H1 (cell line): Measurements from ENCODE around the gene KBTBD12. TPM values are rescaled to one million over a fixed set of nuclear protein-coding genes. Genes with fewer than 3 reads are reported as not detected.

Experiments used
- CTCF ChIA-PET: fragments of 300-600 bp; sonication (Branson Sonifier 250); formaldehyde crosslinking; loops from one replicate; lab custom pipeline; 2021; ENCODE audit not compliant: partially characterized antibody; lab: Charles Lee
- POLR2A ChIA-PET: fragments of 300-600 bp; sonication (Branson Sonifier 250); formaldehyde crosslinking; loops from one replicate; lab custom pipeline; 2021; ENCODE audit warnings: inconsistent platforms; ENCODE audit not compliant: partially characterized antibody; lab: Charles Lee
- DNase-seq, 2 experiments: peaks; one replicate each; pipeline versions ENCODE4 v3.0.0 to v3.0.0-alpha.2; 2010 to 2022; ENCODE audit warnings: low spot score in 2 of 2, low read depth in 1 of 2, mixed read lengths in 1 of 2
- FAIRE-seq: peaks from 2 replicates; lab custom pipeline; 2011; peaks lifted over from hg19 to GRCh38; lab: Jason Lieb, UNC
- H2AFZ ChIP-seq: 2 replicates; pipeline ENCODE4 v1.8.1; 2012; ENCODE audit warnings: low read length, inconsistent platforms
- H2AK5ac ChIP-seq: 2 replicates; pipeline ENCODE4 v1.6.1; 2013; ENCODE audit warnings: low read depth, low read length
- H2BK120ac ChIP-seq: replicated peaks from 2 replicates; pipeline ENCODE3; 2013; ENCODE audit warnings: low read depth, low read length, inconsistent platforms
- H2BK12ac ChIP-seq: 2 replicates; pipeline ENCODE4 v1.6.1; 2013; ENCODE audit warnings: low read depth, low read length
- H2BK15ac ChIP-seq: 2 replicates; pipeline ENCODE4 v1.6.1; 2013; ENCODE audit warnings: low read length
- H2BK20ac ChIP-seq: 2 replicates; pipeline ENCODE4 v1.6.1; 2013; ENCODE audit warnings: low read length
- H2BK5ac ChIP-seq: 2 replicates; pipeline ENCODE4 v1.6.1; 2013; ENCODE audit warnings: low read depth, low read length
- H3K14ac ChIP-seq: 2 replicates; pipeline ENCODE4 v1.6.1; 2013; ENCODE audit warnings: inconsistent platforms; ENCODE audit not compliant: insufficient read length
- H3K18ac ChIP-seq: 2 replicates; pipeline ENCODE4 v1.6.1; 2013; ENCODE audit warnings: low read length; ENCODE audit errors: extremely low read depth
- H3K23ac ChIP-seq: 2 replicates; pipeline ENCODE4 v1.6.1; 2013; ENCODE audit warnings: inconsistent platforms; ENCODE audit not compliant: insufficient read length
- H3K23me2 ChIP-seq: 2 replicates; pipeline ENCODE4 v1.6.1; 2013; ENCODE audit warnings: low read depth, low read length
- H3K27ac ChIP-seq: 2 replicates; pipeline ENCODE4 v1.6.1; 2011; ENCODE audit warnings: low read depth, low read length, inconsistent platforms
- H3K27me3 ChIP-seq, 4 experiments: replicated peaks in 1 of 4; 1 replicate in 1 of 4; 2 replicates in 3 of 4; pipeline versions ENCODE4 v1.6.1 to v1.8.1; 2011 to 2013; ENCODE audit warnings: low read length in 3 of 4, mild to moderate bottlenecking in 3 of 4, inconsistent platforms in 2 of 4, mixed read lengths in 2 of 4, moderate library complexity in 1 of 4; ENCODE audit not compliant: control insufficient read depth in 3 of 4, insufficient read depth in 3 of 4; ENCODE audit errors: extremely low read depth in 1 of 4
- H3K36me3 ChIP-seq, 4 experiments: 2 replicates each; pipeline versions ENCODE4 v1.6.1 to v1.8.1; 2011 to 2013; ENCODE audit warnings: mild to moderate bottlenecking in 4 of 4, low read length in 3 of 4, moderate library complexity in 2 of 4, control low read depth in 1 of 4, inconsistent platforms in 1 of 4; ENCODE audit not compliant: insufficient read depth in 4 of 4, control insufficient read depth in 2 of 4
- H3K4ac ChIP-seq: replicated peaks from 2 replicates; pipeline ENCODE3; 2013; ENCODE audit warnings: low read length, low read depth, mixed read lengths, inconsistent platforms; ENCODE audit not compliant: insufficient read length
- H3K4me1 ChIP-seq, 4 experiments: replicated peaks in 1 of 4; 1 replicate in 1 of 4; 2 replicates in 3 of 4; pipeline versions ENCODE4 v1.6.1 to v1.8.1; 2011 to 2013; ENCODE audit warnings: low read length in 3 of 4, inconsistent platforms in 2 of 4, mixed read lengths in 1 of 4; ENCODE audit not compliant: insufficient read depth in 4 of 4, control insufficient read depth in 3 of 4
- H3K4me2 ChIP-seq, 2 experiments: 2 replicates each; pipeline versions ENCODE4 v1.6.1 to v1.8.1; 2011 to 2013; ENCODE audit warnings: low read depth in 2 of 2, low read length in 2 of 2, control low read depth in 1 of 2, inconsistent platforms in 1 of 2, mild to moderate bottlenecking in 1 of 2; ENCODE audit not compliant: insufficient read depth in 1 of 2
- H3K4me3 ChIP-seq, 4 experiments: fragments of 200-600, 300-600 bp in 1 of 4; sonication (generic), shearing (Covaris generic), sonication (Bioruptor Twin) in 1 of 4; 2 replicates each; pipeline versions ENCODE4 v1.5.1 to v1.8.1; 2011 to 2016; ENCODE audit warnings: low read length in 4 of 4, low read depth in 3 of 4, control low read depth in 2 of 4, inconsistent platforms in 2 of 4, mild to moderate bottlenecking in 2 of 4, mixed read lengths in 1 of 4, moderate library complexity in 1 of 4; ENCODE audit not compliant: insufficient read depth in 2 of 4; ENCODE audit errors: extremely low read depth in 1 of 4
- H3K56ac ChIP-seq: replicated peaks from 2 replicates; pipeline ENCODE3; 2013; ENCODE audit warnings: low read depth, mild to moderate bottlenecking, mixed read lengths, low read length, inconsistent platforms; ENCODE audit not compliant: insufficient read length
- H3K79me1 ChIP-seq: 2 replicates; pipeline ENCODE4 v1.6.1; 2013; ENCODE audit warnings: low read depth, low read length, control low read depth
- H3K79me2 ChIP-seq, 2 experiments: 2 replicates each; pipeline versions ENCODE4 v1.6.1 to v1.8.1; 2012 to 2013; ENCODE audit warnings: low read length in 2 of 2, mild to moderate bottlenecking in 2 of 2, inconsistent platforms in 1 of 2; ENCODE audit not compliant: insufficient read depth in 2 of 2, control insufficient read depth in 1 of 2
- H3K9ac ChIP-seq, 4 experiments: replicated peaks in 1 of 4; 1 replicate in 1 of 4; 2 replicates in 3 of 4; pipeline versions ENCODE4 v1.6.1 to v1.8.1; 2011 to 2013; ENCODE audit warnings: low read depth in 3 of 4, low read length in 3 of 4, control low read depth in 2 of 4, mild to moderate bottlenecking in 2 of 4, moderate library complexity in 2 of 4, inconsistent platforms in 1 of 4; ENCODE audit errors: extremely low read depth in 1 of 4
- H3K9me3 ChIP-seq, 2 experiments: 2 replicates each; pipeline versions ENCODE4 v1.6.1 to v1.8.1; 2012 to 2013; ENCODE audit warnings: mild to moderate bottlenecking in 2 of 2, moderate library complexity in 2 of 2, control low read depth in 1 of 2, inconsistent platforms in 1 of 2, low read depth in 1 of 2, low read length in 1 of 2, mixed read lengths in 1 of 2; ENCODE audit not compliant: insufficient read depth in 2 of 2
- H4K20me1 ChIP-seq, 2 experiments: replicated peaks in 1 of 2; 2 replicates each; pipeline versions ENCODE3 to v1.8.1; 2011 to 2013; ENCODE audit warnings: inconsistent platforms in 2 of 2, low read length in 2 of 2, mild to moderate bottlenecking in 1 of 2; ENCODE audit not compliant: insufficient read depth in 2 of 2, control insufficient read depth in 1 of 2
- H4K5ac ChIP-seq: 2 replicates; pipeline ENCODE4 v1.6.1; 2013; ENCODE audit warnings: low read length, low read depth, mixed read lengths, inconsistent platforms; ENCODE audit not compliant: insufficient read length
- H4K8ac ChIP-seq: 2 replicates; pipeline ENCODE4 v1.8.0; 2013; ENCODE audit warnings: mild to moderate bottlenecking, moderate library complexity, low read length, inconsistent platforms; ENCODE audit not compliant: insufficient read depth; ENCODE audit errors: extremely low read depth
- H4K91ac ChIP-seq: replicated peaks from 2 replicates; pipeline ENCODE3; 2013; ENCODE audit warnings: low read length, mixed read lengths, inconsistent platforms; ENCODE audit not compliant: insufficient read length
- ASH2L ChIP-seq: fragments of 200-600, 300-600 bp; sonication (generic); IDR thresholded peaks from one replicate; pipeline ENCODE4 v1.7.1; 2017; ENCODE audit warnings: low read length
- BRCA1 ChIP-seq: IDR thresholded peaks from 2 replicates; pipeline ENCODE4 v1.6.1; 2012; ENCODE audit warnings: low read depth, low read length, improper control_type of control experiment
- CREB1 ChIP-seq: IDR thresholded peaks from 2 replicates; pipeline ENCODE4 v1.6.1; 2012; ENCODE audit warnings: inconsistent platforms
- EZH2 ChIP-seq: fragments of 200-600 bp; sonication (generic); IDR thresholded peaks from 2 replicates; pipeline ENCODE4 v1.7.1; 2012; ENCODE audit warnings: low read depth, mild to moderate bottlenecking, moderate library complexity, low read length, inconsistent platforms; ENCODE audit not compliant: severe bottlenecking
- FOSL1 ChIP-seq: IDR thresholded peaks from 2 replicates; pipeline ENCODE4 v1.6.1; 2011; ENCODE audit warnings: mild to moderate bottlenecking, low read depth, low read length, moderate library complexity; ENCODE audit not compliant: insufficient read depth
- HDAC2 ChIP-seq, 2 experiments: fragments of 300-600 bp in 1 of 2; sonication (generic) in 1 of 2; IDR thresholded peaks; 2 replicates each; pipeline ENCODE4 v1.6.1; 2011 to 2012; ENCODE audit warnings: low read depth in 2 of 2, low read length in 2 of 2, mild to moderate bottlenecking in 2 of 2, moderate library complexity in 2 of 2, borderline replicate concordance in 1 of 2, inconsistent platforms in 1 of 2
- HDAC6 ChIP-seq: IDR thresholded peaks from one replicate; pipeline ENCODE4 v1.7.1; 2012; ENCODE audit warnings: low read depth, mild to moderate bottlenecking, inconsistent platforms, low read length, moderate library complexity
- MAFK ChIP-seq: IDR thresholded peaks from 2 replicates; pipeline ENCODE4 v1.6.1; 2012; ENCODE audit warnings: low read depth, mild to moderate bottlenecking, improper control_type of control experiment, low read length
- RNF2 ChIP-seq: fragments of 200-900, 300-1000 bp; sonication (generic); IDR thresholded peaks from 2 replicates; pipeline ENCODE4 v1.7.1; 2016; ENCODE audit warnings: borderline replicate concordance, low read depth, mild to moderate bottlenecking, antibody characterized with exemption, low read length; ENCODE audit not compliant: poor library complexity, severe bottlenecking; ENCODE audit errors: missing control alignments
- SAP30 ChIP-seq: fragments of 300-600 bp; sonication (generic); IDR thresholded peaks from 2 replicates; pipeline ENCODE4 v1.7.1; 2012; ENCODE audit warnings: low read length, moderate library complexity, mild to moderate bottlenecking, inconsistent platforms; ENCODE audit not compliant: insufficient read depth, insufficient replicate concordance
- SIRT6 ChIP-seq: IDR thresholded peaks from one replicate; pipeline ENCODE4 v1.7.1; 2012; ENCODE audit warnings: low read length, inconsistent platforms
- SP1 ChIP-seq: IDR thresholded peaks from 2 replicates; pipeline ENCODE4 v1.6.1; 2011; ENCODE audit warnings: low read depth, low read length
- TAF1 ChIP-seq: IDR thresholded peaks from 2 replicates; pipeline ENCODE4 v1.6.1; 2011; ENCODE audit warnings: mild to moderate bottlenecking, low read depth, low read length
- TBP ChIP-seq: IDR thresholded peaks from 2 replicates; pipeline ENCODE4 v1.6.1; 2011; ENCODE audit warnings: low read depth, low read length, improper control_type of control experiment
- TEAD4 ChIP-seq: IDR thresholded peaks from 2 replicates; pipeline ENCODE4 v1.6.1; 2012; ENCODE audit warnings: low read depth, low read length, inconsistent platforms, mixed read lengths
- WGBS, 2 experiments: shearing (Covaris generic) in 1 of 2; methylation state at CpG; one replicate each; pipeline versions ENCODE4 v1.1.6 to v1.1.7; 2013 to 2015; ENCODE audit warnings: low lambda C conversion rate in 2 of 2, mixed read lengths in 2 of 2, inconsistent platforms in 1 of 2, low coverage in 1 of 2, missing lambda C conversion rate in 1 of 2; ENCODE audit not compliant: insufficient replicate concordance in 2 of 2, insufficient coverage in 1 of 2, insufficient read length in 1 of 2; ENCODE audit errors: extremely low coverage in 1 of 2, missing lambda C conversion rate in 1 of 2; 5-methylcytosine and 5-hydroxymethylcytosine counted together
- polyA plus RNA-seq, 7 experiments: library from polyadenylated mRNA; depleted of rRNA in 3 of 7; stranded (reverse) in 5 of 7; unstranded in 2 of 7; fragments of >200 nt in 5 of 7; fragments of 200-250 nt in 2 of 7; gene quantifications; 1 replicate in 5 of 7; 2 replicates in 1 of 7; 4 replicates in 1 of 7; pipeline versions ENCODE4 v1.2.1 to v1.2.3, GENCODE V29; 2011 to 2013; ENCODE audit warnings: missing spikeins in 2 of 7, mixed read lengths in 2 of 7
- total RNA-seq: library from RNA; stranded (reverse); fragmentation: NEBNext Ultra II Directional; extraction: Animal tissue kit (Norgen Biotek cat#: 25700); gene quantifications from 2 replicates; pipeline ENCODE4 v1.2.1, GENCODE V29; 2021

Gene KBTBD12
- total and polyA plus RNA-seq, 2 of the 8 experiments (the other 6 are each of a cell fraction or from before 2014, with no cell fraction given), result 0.33 to 0.63 TPM

DNA sequence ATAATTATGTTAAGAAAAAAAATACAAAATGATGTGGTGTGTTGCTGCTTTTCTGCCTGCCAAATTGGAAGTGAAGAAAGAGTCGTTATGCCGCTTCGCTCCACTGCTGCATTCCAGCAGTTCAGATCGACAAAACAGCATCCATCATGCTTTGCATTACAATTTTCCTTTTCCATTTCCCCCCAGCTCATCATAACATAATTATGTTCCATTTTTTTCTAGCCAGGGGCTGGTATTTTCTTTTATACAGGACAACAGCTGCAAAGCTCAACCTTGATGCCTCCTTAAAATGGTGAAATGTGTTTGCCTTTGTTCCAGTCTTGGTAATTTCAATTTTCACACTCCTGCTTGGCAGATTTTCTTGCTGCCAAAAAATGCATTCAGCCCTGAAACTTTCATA is 44.9 kb upstream of the KBTBD12 start:
- H3K4me2 ChIP-seq, result no peak overlapping the region
- no peak overlapping the region for H2BK5ac ChIP-seq
- no peak overlapping the region for H3K9ac ChIP-seq
- 0 out of 2 replicates have a peak overlapping the region, but pooled peaks have one; percentile 17 for H2AFZ ChIP-seq
- H3K79me2 ChIP-seq, result no peaks in the 10 kb centered on the region
- no peaks in the 10 kb centered on the region for H3K23me2 ChIP-seq
- H2AK5ac ChIP-seq, result no peak overlapping the region
- no peak overlapping the region for H3K4me3 ChIP-seq
- no peaks in the 10 kb centered on the region for H3K27me3 ChIP-seq
- H3K14ac ChIP-seq, result no peak overlapping the region
- no peak overlapping the region for H3K18ac ChIP-seq
- H3K9me3 ChIP-seq, result no peaks in the 10 kb centered on the region
- no peaks in the 10 kb centered on the region for H3K36me3 ChIP-seq
- H3K56ac ChIP-seq, result no peak overlapping the region
- no peak overlapping the region for H3K27ac ChIP-seq
- 92% methylated on average over 4 of the region's 4 CpGs; no CpG with 5 or more reads in 1 of the 2 experiments for WGBS, 2 experiments
- H3K79me1 ChIP-seq, result no peaks in the 10 kb centered on the region
- H2BK20ac ChIP-seq, result no peak overlapping the region
- H4K5ac ChIP-seq, result no peak overlapping the region
- no peak overlapping the region for H3K4ac ChIP-seq
- H2BK15ac ChIP-seq, result no peak overlapping the region
- H4K8ac ChIP-seq, result no peak overlapping the region
- H2BK12ac ChIP-seq, result no peak overlapping the region
- no peaks in the 10 kb centered on the region for H3K4me1 ChIP-seq
- H4K91ac ChIP-seq, result no peak overlapping the region
- FAIRE-seq (no peak), DNase-seq (no peak)
- no peaks in the 10 kb centered on the region for H4K20me1 ChIP-seq
- POLR2A ChIA-PET, result no interaction called here
- no peak overlapping the region for H3K23ac ChIP-seq
- CTCF ChIA-PET, result interaction anchor here (1.6 kb wide), 2 partner anchors 45 to 90 kb away, joined by 4 to 7 read pairs; partner anchors contain the start of gene KBTBD12
- no peak overlapping the region for H2BK120ac ChIP-seq
- TF ChIP-seq CREB1 (no peak), TAF1 (no peak), HDAC2 (IDR thresholded peaks at IDR 0.05; ENCODE audit: borderline replicate concordance in 1 of 2, low read depth in 2 of 2, low read length in 2 of 2) (no peak), FOSL1 (no peak), BRCA1 (no peak), EZH2 (no peak), SIRT6 (no peak), HDAC6 (no peak), RNF2 (no peak), SAP30 (no peak), SP1 (no peak), ASH2L (no peak), TBP (no peak), TEAD4 (no peak), MAFK (no peak)
